Measurements from ENCODE around the gene ZNF326. TPM values are rescaled to one million over a fixed set of nuclear protein-coding genes. Genes with fewer than 3 reads are reported as not detected.

The ZNF326 gene
- total RNA-seq, 1 experiment from 2014 or later, result 19.3 TPM

GRCh38 chr1:89975540-89976125 is 19.3 kb upstream of the ZNF326 start (continued):
- TF ChIP-seq REST (IDR thresholded peaks at IDR 0.05; ENCODE audit: low read depth), result no peak

GRCh38 chr1:89978755-89979154 is 16.2 kb upstream of the ZNF326 start:
- intact Hi-C loops (cut with micrococcal nuclease), result loop anchor here (10.0 kb wide), 1 partner anchor 354 kb away; no protein-coding TSS in a partner anchor
- Histone ChIP-seq H4K20me1 (ENCODE audit: insufficient read depth) (no peaks in the 10 kb centered on the region), H3K36me3 (ENCODE audit: control insufficient read depth in 1 of 2, insufficient read depth in 2 of 2, low read length in 2 of 2) (no peaks in the 10 kb centered on the region), H3K4me3 (replicated peaks in 1 of 2; ENCODE audit: low read depth in 1 of 2, low read length in 2 of 2) (no peak overlapping the region), H2AFZ (ENCODE audit: low read depth, low read length, poor library complexity, severe bottlenecking) (no peak overlapping the region), H3K27me3 (ENCODE audit: insufficient read depth, low read length) (no peaks in the 10 kb centered on the region), H3K27ac (ENCODE audit: low read depth, low read length) (no peak overlapping the region), H3K9me2 (ENCODE audit: insufficient read depth) (no peaks in the 10 kb centered on the region), H3K4me2 (ENCODE audit: low read length) (no peak overlapping the region), H3K79me2 (ENCODE audit: insufficient read depth, low read length) (no peaks in the 10 kb centered on the region), H3K9ac (ENCODE audit: low read length) (no peak overlapping the region), H3K9me3 (ENCODE audit: control insufficient read depth in 1 of 2, insufficient read depth in 1 of 2, low read depth in 1 of 2, low read length in 2 of 2) (no peaks in the 10 kb centered on the region), H3K4me1 (ENCODE audit: control insufficient read depth in 1 of 2, insufficient read depth in 2 of 2, low read length in 2 of 2) (no peaks in the 10 kb centered on the region; a peak in 2 of 4 replicates)
- RAD21 ChIA-PET (ENCODE audit: low non-redundant PET in 1 of 2, low total read pairs in 2 of 2, uncharacterized antibody in 2 of 2, unreplicated experiment in 2 of 2), result no interaction called here
- CTCF ChIA-PET, result no interaction called here
- POLR2A ChIA-PET, result no interaction called here
- no TSS peak for BruUV-seq (replicated peaks)
- no peak for DNase-seq (ENCODE audit: low read depth, low spot score)
- ATAC-seq, result no peak
- no peak for TF ChIP-seq POLR2AphosphoS5 (IDR thresholded peaks at IDR 0.05; ENCODE audit: low read depth, low read length)
- TF ChIP-seq ZBTB33 (IDR thresholded peaks at IDR 0.05; ENCODE audit: extremely low read depth, insufficient replicate concordance, low read length), result no peak
- TF ChIP-seq CBX3 (IDR thresholded peaks at IDR 0.05; ENCODE audit: low read depth), result no peak
- no peak for TF ChIP-seq ZFX (IDR thresholded peaks at IDR 0.05)
- no peak for TF ChIP-seq ATF3 (IDR thresholded peaks at IDR 0.05)
- TF ChIP-seq SRF (IDR thresholded peaks at IDR 0.05; ENCODE audit: low read depth), result no peak
- TF ChIP-seq JUND (IDR thresholded peaks at IDR 0.05), result no peak
- no peak for TF ChIP-seq CTCF (IDR thresholded peaks at IDR 0.05 in 2 of 3, conservative IDR thresholded peaks at IDR 0.05 in 1 of 3; ENCODE audit: borderline replicate concordance in 1 of 3, insufficient read depth in 1 of 3, low read depth in 2 of 3, low read length in 2 of 3)
- TF ChIP-seq YY1 (IDR thresholded peaks at IDR 0.05; ENCODE audit: extremely low read depth, insufficient replicate concordance, low read depth, low read length), result no peak
- TF ChIP-seq TCF7L2 (IDR thresholded peaks at IDR 0.05; ENCODE audit: borderline replicate concordance, extremely low read depth, insufficient read depth, insufficient read length), result no peak
- TF ChIP-seq CEBPB (IDR thresholded peaks at IDR 0.05; ENCODE audit: low read depth), result no peak
- TF ChIP-seq FOSL1 (IDR thresholded peaks at IDR 0.05; ENCODE audit: low read depth), result no peak
- no peak for TF ChIP-seq EZH2 (IDR thresholded peaks at IDR 0.05)

All from HCT116 (cell line).